GM18499 (cell line): ENCODE data around the gene CSGALNACT2.
"Not testable (repeated sequence)": the region's sequence is repeated elsewhere in the genome, so short reads cannot be mapped to it uniquely, and the experiment has no call there.

ENCODE experiments used
- ATAC-seq: cut with Tn5 transposase; IDR thresholded peaks from one replicate; pipeline ENCODE4 v1.9.1; 2021; ENCODE audit warnings: moderate number of reproducible peaks; ENCODE audit not compliant: insufficient read depth, unreplicated experiment

Gene CSGALNACT2

GRCh38 chr10:43211030-43211429 is 72.8 kb downstream of the CSGALNACT2 start:
- ATAC-seq: no peak

GRCh38 chr10:43211431-43212042 is 73.3 kb downstream of the CSGALNACT2 start:
- no peak for ATAC-seq

GRCh38 chr10:43212043-43212721 is 73.9 kb downstream of the CSGALNACT2 start:
- ATAC-seq: no peak

GRCh38 chr10:43214071-43214955 is 76.1 kb downstream of the CSGALNACT2 start:
- no peak for ATAC-seq

- ATAC-seq: no peak
These were observed 76.8 kb downstream of the CSGALNACT2 start for GRCh38 chr10:43214956-43215561.

- ATAC-seq: no peak
These were observed 77.7 kb downstream of the CSGALNACT2 start for GRCh38 chr10:43215758-43216455.

GRCh38 chr10:43216931-43217562 is 78.8 kb downstream of the CSGALNACT2 start:
- ATAC-seq: no peak

- ATAC-seq: no peak
These were observed 79.4 kb downstream of the CSGALNACT2 start for GRCh38 chr10:43217563-43218205.

- no peak for ATAC-seq
These were observed 80.1 kb downstream of the CSGALNACT2 start for GRCh38 chr10:43218206-43218950.

GRCh38 chr10:43218951-43219837 is 80.9 kb downstream of the CSGALNACT2 start:
- ATAC-seq: no peak

GRCh38 chr10:43219848-43220247 is 81.6 kb downstream of the CSGALNACT2 start:
- no peak for ATAC-seq

- ATAC-seq: not testable (repeated sequence)
These were observed 82.0 kb downstream of the CSGALNACT2 start for GRCh38 chr10:43220251-43220650.

GRCh38 chr10:43220657-43221418 is 82.6 kb downstream of the CSGALNACT2 start:
- ATAC-seq: no peak

- no peak for ATAC-seq
These were observed 83.4 kb downstream of the CSGALNACT2 start for GRCh38 chr10:43221419-43222209.

GRCh38 chr10:43222210-43222720 is 84.0 kb downstream of the CSGALNACT2 start:
- ATAC-seq: no peak

- no peak for ATAC-seq
These were observed 84.8 kb downstream of the CSGALNACT2 start for GRCh38 chr10:43223056-43223455.
